Esophagus muscularis mucosa (tissue), 4 donors: ENCODE measurements around the gene COA5.

Experiments used
- CTCF ChIP-seq, 3 experiments: fragments of 200-600 bp in 2 of 3; fragments of 450-650 bp in 1 of 3; sonication (generic) in 2 of 3; IDR thresholded peaks; one replicate each; pipeline ENCODE4 v1.5.1; 2017 to 2019; ENCODE audit warnings: antibody characterized with exemption in 3 of 3, mild to moderate bottlenecking in 2 of 3, moderate library complexity in 1 of 3
- EP300 ChIP-seq: sonication (generic); formaldehyde crosslinking; IDR thresholded peaks from one replicate; pipeline ENCODE4 v1.6.1; 2017; ENCODE audit warnings: antibody characterized with exemption
- POLR2A ChIP-seq: fragments of 450-650 bp; IDR thresholded peaks from one replicate; pipeline ENCODE4 v1.6.1; 2017; ENCODE audit warnings: antibody characterized with exemption, moderate library complexity, mild to moderate bottlenecking, low read depth
- POLR2AphosphoS5 ChIP-seq, 2 donors: sonication (generic); formaldehyde crosslinking; IDR thresholded peaks; one replicate each; pipeline ENCODE4 v1.6.1; 2017; ENCODE audit warnings: antibody characterized with exemption in 2 of 2

GRCh38 chr2:98550165-98550564, 58.1 kb downstream of the COA5 start:
- TF ChIP-seq POLR2AphosphoS5 (IDR thresholded peaks at IDR 0.05) (no peak), CTCF (IDR thresholded peaks at IDR 0.05) (no peak), POLR2A (no peak), EP300 (no peak)
